Stimulated activated CD4-positive, alpha-beta T cell treated with anti-CD3 and anti-CD28 coated beads, Interleukin-15, amount 100 ng/mL, for 1 hour (primary cell): ENCODE measurements around the gene HEG1.
"Not testable (repeated sequence)": the region's sequence is repeated elsewhere in the genome, so short reads cannot be mapped to it uniquely, and the experiment has no call there.

Experiments used
- DNase-seq, 2 donors: peaks; one replicate each; pipeline ENCODE4 v3.0.0-alpha.2; 2020; ENCODE audit warnings: low read depth in 1 of 2, low spot score in 1 of 2

The HEG1 gene

GRCh38 chr3:124963755-124964154 lies 92.0 kb downstream of the HEG1 start:
- no peak for DNase-seq

- DNase-seq = no peak
These were observed 93.3 kb downstream of the HEG1 start for GRCh38 chr3:124962403-124962940.

GRCh38 chr3:124960698-124961097 lies 95.1 kb downstream of the HEG1 start:
- DNase-seq = no peak

- no peak for DNase-seq
These were observed 95.7 kb downstream of the HEG1 start for GRCh38 chr3:124960105-124960504.

GRCh38 chr3:124957951-124958350 lies 97.8 kb downstream of the HEG1 start:
- not testable (repeated sequence) for DNase-seq

- DNase-seq = no peak
These were observed 103.4 kb downstream of the HEG1 start for GRCh38 chr3:124952282-124952855.

- no peak for DNase-seq
These were observed 104.1 kb downstream of the HEG1 start for GRCh38 chr3:124951511-124952281.

- DNase-seq = no peak
These were observed 105.8 kb downstream of the HEG1 start for GRCh38 chr3:124950026-124950425.

GRCh38 chr3:124942613-124943012 lies 113.2 kb downstream of the HEG1 start:
- DNase-seq = no peak

GRCh38 chr3:124941771-124942170 lies 114.0 kb downstream of the HEG1 start:
- DNase-seq = no peak

- no peak for DNase-seq
These were observed 116.1 kb downstream of the HEG1 start for GRCh38 chr3:124939661-124940060.

GRCh38 chr3:124938896-124939295 lies 116.9 kb downstream of the HEG1 start:
- DNase-seq = no peak

GRCh38 chr3:124937049-124937448 lies 118.7 kb downstream of the HEG1 start:
- DNase-seq = no peak

GRCh38 chr3:124935794-124936542 lies 119.8 kb downstream of the HEG1 start:
- DNase-seq = no peak

GRCh38 chr3:124935264-124935663 lies 120.5 kb downstream of the HEG1 start:
- DNase-seq = no peak

GRCh38 chr3:124934577-124934976 lies 121.2 kb downstream of the HEG1 start, which contains the start of gene MUC13:
Gene MUC13 (minus strand): TSS chr3:124934751. CDS start chr3:124934712, 39 bp downstream.
- DNase-seq = no peak

- peak; percentile 19 to 26 for DNase-seq
These were observed 127.2 kb downstream of the HEG1 start for GRCh38 chr3:124928333-124929202.

GRCh38 chr3:124927574-124928045 lies 128.2 kb downstream of the HEG1 start:
- no peak for DNase-seq

GRCh38 chr3:124926426-124927101 lies 129.2 kb downstream of the HEG1 start:
- DNase-seq = no peak

GRCh38 chr3:124924741-124925140 lies 131.1 kb downstream of the HEG1 start:
- DNase-seq = no peak
